HG02870 (cell line): ENCODE results near the gene RFNG.
A peak's percentile ranks its signal among the peaks of the same experiment; 100 is the strongest.

ENCODE experiments used
- ATAC-seq: cut with Tn5 transposase; IDR thresholded peaks from one replicate; pipeline ENCODE4 v1.9.1; 2021; ENCODE audit warnings: mild to moderate bottlenecking, moderate library complexity; ENCODE audit not compliant: unreplicated experiment

RFNG gene

GRCh38 chr17:82029990-82030469 lies 21.6 kb downstream of the RFNG start:
- no peak for ATAC-seq

DNA sequence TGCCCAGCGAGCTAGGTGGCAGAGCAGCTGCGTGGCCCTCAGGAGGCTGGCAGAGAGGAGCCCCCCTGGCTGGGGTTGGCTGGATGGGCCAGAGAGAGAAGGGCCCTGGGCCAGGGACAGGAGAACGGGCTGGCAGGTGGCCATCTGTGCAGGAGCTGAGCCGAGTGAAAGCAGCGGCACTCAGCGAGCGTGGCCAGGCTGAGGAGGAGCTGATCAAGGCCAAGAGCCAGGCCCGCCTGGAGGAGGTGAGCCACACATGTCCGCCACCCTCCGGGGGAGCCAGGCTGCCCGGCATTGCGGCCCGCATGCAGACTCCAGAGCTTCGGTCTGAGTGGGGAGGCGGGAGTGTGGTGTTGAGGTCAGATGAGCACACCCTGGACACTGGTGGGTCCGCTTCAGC lies 22.2 kb downstream of the RFNG start:
- no peak for ATAC-seq

GRCh38 chr17:82028966-82029365 lies 22.6 kb downstream of the RFNG start:
- ATAC-seq: no peak

GRCh38 chr17:82028246-82028645 lies 23.4 kb downstream of the RFNG start:
- no peak for ATAC-seq

DNA sequence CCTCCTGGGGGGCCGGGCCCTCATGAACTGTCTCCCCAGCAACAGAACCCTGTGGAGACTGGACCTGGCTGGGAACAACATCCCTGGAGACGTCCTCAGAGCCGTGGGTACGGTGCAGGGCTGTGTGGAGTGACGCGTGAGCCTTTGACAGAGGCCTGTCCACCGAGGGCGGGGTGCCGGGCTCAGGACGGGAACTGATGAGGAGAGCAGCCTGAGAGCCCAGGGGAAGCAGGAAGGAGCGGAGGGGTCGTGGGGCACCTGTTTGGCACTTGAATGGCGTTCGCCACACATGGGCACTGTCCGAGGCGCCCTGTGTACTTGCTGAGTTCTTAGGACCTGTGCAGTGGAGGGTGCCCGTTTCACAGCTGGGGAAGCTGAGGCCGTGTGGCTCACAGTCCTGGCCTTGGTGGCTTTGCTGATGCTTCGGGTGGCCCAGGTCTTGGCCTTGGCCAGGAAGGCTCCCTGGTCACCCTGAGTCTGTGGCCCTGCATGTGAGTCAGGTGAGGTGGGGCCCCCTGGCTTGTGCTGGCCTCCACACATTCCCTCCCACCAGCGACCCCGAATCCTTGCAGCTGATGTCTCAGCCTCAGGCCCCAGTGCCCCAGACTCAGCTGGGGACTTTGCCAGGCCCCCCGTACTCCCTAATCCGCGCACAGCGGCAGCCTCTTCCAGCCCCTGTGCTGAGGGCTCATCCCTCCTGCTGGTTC lies 26.1 kb downstream of the RFNG start:
- no peak for ATAC-seq

- no peak for ATAC-seq
Observed at GRCh38 chr17:82024859-82025258, 26.8 kb downstream of the RFNG start.

- peak; percentile 3 for ATAC-seq
Observed at GRCh38 chr17:82023447-82024241, 28.0 kb downstream of the RFNG start.

- peak; percentile 91 for ATAC-seq
Observed at GRCh38 chr17:82022981-82023446, 28.6 kb downstream of the RFNG start, which contains the start of gene LRRC45. TSS of gene LRRC45 (plus strand) at chr17:82023305. CDS start at chr17:82023644, 339 bp downstream.

GRCh38 chr17:82022310-82022980 lies 29.2 kb downstream of the RFNG start, which contains the start of gene CENPX:
TSS of gene CENPX (minus strand) at chr17:82022878. CDS start at chr17:82022861, 17 bp downstream.
- ATAC-seq: no peak

DNA sequence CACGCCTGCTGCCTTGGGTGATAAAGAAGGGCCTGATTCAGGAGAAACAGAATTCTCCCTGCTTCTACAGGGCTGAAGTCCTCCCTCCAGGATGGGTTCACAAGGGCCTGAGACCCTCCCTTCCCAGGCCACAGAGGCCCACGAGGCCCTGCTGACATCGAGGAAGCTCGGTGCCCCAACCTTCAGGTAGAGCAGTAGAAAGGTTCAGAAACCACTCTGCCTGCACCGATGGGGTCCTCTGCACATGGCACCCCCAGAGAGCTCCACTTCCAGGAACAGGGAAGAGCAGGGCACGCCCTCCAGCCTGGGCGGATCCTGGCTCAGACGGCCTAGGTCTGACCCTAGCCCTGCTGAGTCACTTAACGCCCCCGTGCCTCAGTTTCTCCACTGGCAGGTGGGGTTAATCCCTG lies 29.7 kb downstream of the RFNG start:
- no peak for ATAC-seq

DNA sequence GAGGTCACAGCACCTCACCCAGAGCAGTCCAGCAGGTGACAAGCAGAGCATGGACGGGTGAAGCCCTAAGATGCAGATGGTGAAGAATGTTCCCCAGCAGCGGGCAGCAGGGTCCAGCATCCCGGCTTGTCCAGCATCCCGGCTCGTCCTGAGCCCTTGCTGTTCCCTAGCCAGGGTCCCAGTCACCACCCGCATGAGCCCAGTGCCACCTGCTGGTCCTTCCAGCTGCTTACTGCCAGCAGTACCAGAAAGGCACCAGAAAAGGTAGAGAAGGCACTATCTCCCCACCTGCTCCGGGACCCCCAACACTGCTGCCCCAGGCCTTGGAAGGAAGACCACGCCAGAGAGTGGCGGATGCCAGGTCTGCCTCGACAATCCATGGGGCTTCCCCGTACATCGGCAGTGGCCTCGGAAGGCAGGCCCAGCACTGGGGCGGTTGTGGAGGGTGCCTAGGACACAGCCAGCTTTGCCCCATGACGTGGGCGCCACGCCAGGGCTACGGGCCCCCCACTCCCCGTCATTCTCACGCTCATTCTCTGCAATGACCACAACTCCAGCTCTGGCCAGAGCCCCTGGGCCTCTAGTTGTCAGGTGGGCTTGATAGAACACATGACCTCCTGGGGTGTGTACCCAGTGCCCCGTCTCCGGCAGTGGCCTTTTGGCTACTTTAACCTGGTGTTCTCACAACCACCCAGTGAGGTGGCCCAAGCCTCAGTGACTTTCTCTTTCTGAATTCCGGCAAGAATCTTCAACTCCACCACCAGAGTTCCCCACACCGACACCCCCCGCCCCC lies 30.3 kb downstream of the RFNG start:
- no peak for ATAC-seq

DNA sequence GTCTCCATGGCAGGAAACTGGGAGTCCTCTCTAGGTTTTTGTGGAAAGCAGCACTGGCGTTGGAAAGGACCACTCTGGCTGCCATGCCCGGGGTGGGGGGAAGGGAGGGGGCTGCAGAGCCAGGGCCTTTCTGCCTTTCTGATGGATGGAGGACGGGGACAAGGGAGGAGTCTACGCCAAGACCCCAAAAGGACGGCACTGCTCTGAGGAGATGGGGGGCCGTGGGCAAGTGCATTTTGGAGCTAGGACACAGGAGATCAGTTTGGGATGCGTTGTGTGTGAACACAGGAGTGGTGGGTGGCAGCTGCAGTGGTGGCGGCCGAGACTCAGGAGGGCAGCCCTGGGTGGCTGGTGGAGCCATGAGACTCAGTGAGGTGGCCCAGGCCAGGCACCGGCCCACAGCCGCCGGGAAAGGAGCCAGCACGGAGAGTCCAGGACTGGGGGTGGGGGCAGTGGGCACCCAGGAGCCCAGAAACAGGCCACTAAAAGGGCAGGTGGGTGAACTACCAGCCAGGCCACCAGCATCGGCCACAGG lies 31.0 kb downstream of the RFNG start:
- no peak for ATAC-seq

DNA sequence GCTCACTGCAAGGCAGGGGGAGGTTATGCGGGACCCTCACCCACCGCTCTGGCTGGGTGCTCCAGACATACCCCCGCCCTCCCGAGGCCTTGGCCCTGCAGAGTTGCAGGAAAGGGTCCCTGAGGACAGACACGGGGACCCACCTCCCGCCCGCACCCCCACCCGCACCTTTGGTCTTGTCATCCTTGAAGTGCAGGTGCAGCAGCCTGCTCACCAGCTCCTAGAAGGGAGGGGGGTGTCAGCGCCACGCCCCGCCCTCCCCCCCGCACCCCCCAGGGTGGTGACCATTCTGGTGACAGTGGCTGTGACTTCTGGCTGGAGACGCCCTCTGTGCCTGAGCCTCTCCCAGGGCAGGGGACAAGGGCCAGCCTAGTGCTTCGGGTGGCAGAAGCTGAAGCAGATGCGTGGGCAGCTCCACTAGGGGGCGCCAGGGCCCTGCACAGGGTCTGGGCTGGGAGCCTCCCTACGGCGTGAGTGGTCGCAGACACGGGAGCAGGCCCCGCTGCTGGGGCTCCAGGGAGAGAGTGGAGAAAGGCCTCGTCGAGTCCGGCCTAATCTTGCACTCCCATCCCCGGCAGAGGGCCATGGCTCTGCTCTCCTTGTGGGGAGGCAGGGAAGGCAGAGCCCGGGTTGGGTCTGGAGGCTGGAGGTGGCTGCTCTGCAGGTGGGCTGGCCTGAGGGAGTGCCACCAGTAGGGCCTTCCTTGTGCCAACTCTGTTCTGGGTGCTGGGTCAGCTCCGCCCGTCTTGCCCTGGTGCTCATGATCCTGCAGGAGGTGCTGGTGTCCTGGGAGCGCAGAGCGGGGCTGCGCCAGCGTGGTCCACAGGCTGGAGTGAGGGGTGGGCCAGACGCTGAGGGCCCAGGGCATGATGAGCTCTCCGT lies 31.7 kb downstream of the RFNG start:
- no peak for ATAC-seq

- ATAC-seq: no peak
Observed at GRCh38 chr17:82018989-82019689, 32.5 kb downstream of the RFNG start.

DNA sequence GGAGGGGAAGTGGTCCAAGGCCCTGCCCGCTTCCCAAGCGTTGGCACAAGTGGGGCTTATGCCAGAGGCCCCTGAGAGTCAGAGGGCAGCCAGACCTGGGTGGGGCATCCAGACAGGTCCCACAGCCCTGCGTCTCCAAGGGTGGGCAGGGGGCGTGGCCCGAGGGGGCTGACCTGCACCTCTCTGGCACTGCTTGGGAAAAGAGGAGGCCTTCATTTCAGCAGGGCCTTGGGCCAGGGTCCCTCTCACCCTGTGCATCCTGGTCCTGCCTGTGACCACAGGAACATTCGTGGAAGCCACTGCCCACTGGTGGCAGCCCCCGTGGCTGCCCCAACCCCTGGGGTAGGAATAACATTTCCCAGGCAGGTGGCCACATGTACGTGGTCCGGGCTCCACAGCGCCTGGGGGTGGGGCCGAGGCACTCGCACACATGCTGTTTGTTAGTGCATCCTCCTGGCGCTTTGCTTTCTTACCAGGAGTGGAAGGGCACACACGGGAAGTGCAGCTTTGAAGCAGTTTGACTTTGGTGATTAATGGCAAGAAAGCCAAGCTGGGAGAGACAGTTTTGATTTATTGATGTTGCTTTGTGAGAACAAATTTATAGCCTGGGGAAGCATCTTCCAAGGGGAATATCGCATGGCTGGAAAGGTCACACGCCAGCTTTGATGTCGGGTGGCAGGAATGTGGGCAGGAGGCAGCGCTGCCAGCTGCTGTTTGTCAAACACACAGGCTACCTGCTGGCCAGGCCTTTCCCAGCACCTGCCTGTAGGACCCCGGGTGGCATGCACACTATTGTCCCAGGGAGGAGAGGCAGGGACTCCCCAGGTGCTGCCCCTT lies 33.2 kb downstream of the RFNG start:
- no peak for ATAC-seq

GRCh38 chr17:82017612-82018151 lies 33.9 kb downstream of the RFNG start:
- ATAC-seq: no peak

DNA sequence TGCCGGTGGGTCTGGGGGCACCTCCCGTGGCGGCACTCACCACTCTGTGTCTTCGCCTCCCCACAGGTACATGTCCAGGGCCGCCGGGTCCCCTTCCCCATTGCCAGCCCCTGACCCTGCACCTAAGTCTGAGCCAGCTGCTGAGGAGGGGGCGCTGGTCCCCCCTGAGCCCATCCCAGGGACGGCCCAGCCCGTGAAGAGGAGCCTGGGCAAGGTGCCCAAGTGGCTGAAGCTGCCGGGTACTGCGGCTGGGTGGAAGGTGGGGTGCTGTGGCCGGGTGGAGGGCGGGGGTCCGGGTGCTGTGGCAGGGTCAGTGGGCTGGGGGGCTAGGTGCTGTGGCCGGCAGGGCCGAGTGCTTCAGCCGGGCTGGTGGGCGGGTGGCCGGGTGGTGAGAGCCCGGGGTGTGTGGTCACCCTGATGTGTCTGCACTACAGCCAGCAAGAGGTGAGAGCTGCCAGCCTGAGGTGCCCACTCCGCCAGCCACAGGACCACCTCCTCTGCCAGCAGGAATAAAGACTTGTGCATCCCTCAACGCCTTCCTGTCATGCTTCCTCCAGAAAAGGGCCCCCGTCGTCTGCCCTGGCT lies 34.6 kb downstream of the RFNG start:
- ATAC-seq: no peak
